ENCODE data around the gene FLYWCH1. TPM values are rescaled to one million over a fixed set of nuclear protein-coding genes. Genes with fewer than 3 reads are reported as not detected.

The FLYWCH1 gene
- total and polyA plus RNA-seq, 10 of the 15 experiments (the other 5 are each of a cell fraction or from before 2014, with no cell fraction given), result 0.47 to 33.8 (median 11.2) TPM

GRCh38 chr16:2953706-2954627, 42.2 kb downstream of the FLYWCH1 start:
- POLR2A ChIA-PET, result no interaction called here
- no peak for TF ChIP-seq SMC3 (IDR thresholded peaks at IDR 0.05; ENCODE audit: borderline replicate concordance, low read length)
- TF ChIP-seq ZBED1 (IDR thresholded peaks at IDR 0.05; ENCODE audit: borderline replicate concordance), result no peak
- no peak for TF ChIP-seq ZNF592 (IDR thresholded peaks at IDR 0.05)
- TF ChIP-seq E4F1 (IDR thresholded peaks at IDR 0.05; ENCODE audit: borderline replicate concordance, partially characterized antibody), result no peak
- no peak for TF ChIP-seq EED (IDR thresholded peaks at IDR 0.05; ENCODE audit: low read depth)
- peak; percentile 34; the same call in 1 of the 2 replicates for TF ChIP-seq PAX5 (IDR thresholded peaks at IDR 0.05; ENCODE audit: borderline replicate concordance, low read depth, low read length)
- TF ChIP-seq MEF2B (IDR thresholded peaks at IDR 0.05; ENCODE audit: partially characterized antibody, poor library complexity, severe bottlenecking), result peak; percentile 31
- TF ChIP-seq PRDM15 (CRISPR knock-in tag; IDR thresholded peaks at IDR 0.05), result no peak
- no peak for TF ChIP-seq KLF5 (IDR thresholded peaks at IDR 0.05; ENCODE audit: partially characterized antibody)
- TF ChIP-seq YY1 (IDR thresholded peaks at IDR 0.05; ENCODE audit: low read depth, low read length), result peak; percentile 63
- no peak for TF ChIP-seq HDAC2 (IDR thresholded peaks at IDR 0.05)

More at GRCh38 chr16:2953706-2954627, 42.2 kb downstream of the FLYWCH1 start:
- ChIA-PET RAD21 (ENCODE audit: unreplicated experiment) (no interaction called here), SMC1A (ENCODE audit: uncharacterized antibody, unreplicated experiment) (no interaction called here), CTCF (interaction anchor here (1.5 to 2.4 kb wide), 3 partner anchors 16 to 29 kb away, joined by 4 to 6 read pairs (median 5); no protein-coding TSS in a partner anchor)
- FAIRE-seq (no peak), ATAC-seq (peak; percentile 49), DNase-seq (ENCODE audit: low read depth, low spot score) (no peak)
- WGBS (ENCODE audit: insufficient coverage, insufficient replicate concordance, low lambda C conversion rate, missing lambda C conversion rate), result 14% methylated on average over 31 of the region's 31 CpGs
- Histone ChIP-seq H2AFZ (ENCODE audit: control insufficient read depth, low read depth, low read length) (no peak overlapping the region; the same call in 1 of the 2 replicates), H3K9me3 (replicated peaks; ENCODE audit: control insufficient read depth, insufficient read depth, low read length) (no peaks in the 10 kb centered on the region), H3K36me3 (ENCODE audit: control insufficient read depth in 2 of 2, insufficient read depth in 2 of 2, low read length in 1 of 2) (no peaks in the 10 kb centered on the region), H4K20me1 (ENCODE audit: control insufficient read depth, insufficient read depth) (no peaks in the 10 kb centered on the region), H3K79me2 (ENCODE audit: control insufficient read depth, insufficient read depth, low read length) (no peaks in the 10 kb centered on the region), H3K27ac (ENCODE audit: control insufficient read depth, insufficient read depth) (no peak overlapping the region), H3K4me3 (no peak overlapping the region), H3K4me2 (ENCODE audit: control insufficient read depth, insufficient read depth) (no peak overlapping the region), H3K27me3 (replicated peaks in 1 of 2; ENCODE audit: control insufficient read depth in 2 of 2, insufficient read depth in 2 of 2, low read length in 1 of 2) (no peaks in the 10 kb centered on the region), H3K4me1 (ENCODE audit: control insufficient read depth, insufficient read depth, low read length) (peaks cover 17% of the 10 kb centered on the region), H3K9ac (ENCODE audit: control insufficient read depth, insufficient read depth, low read length) (no peak overlapping the region)
- intact Hi-C loops (cut with micrococcal nuclease; ENCODE audit: unreplicated experiment), result no loop called here
- BruUV-seq (replicated peaks), result no TSS peak
- in situ Hi-C loops (cut with MboI), result no loop called here
